ENCODE results near the gene TRHDE. TPM values are rescaled to one million over a fixed set of nuclear protein-coding genes. Genes with fewer than 3 reads are reported as not detected.

Gene TRHDE
- total RNA-seq, 1 experiment from 2014 or later, result 0.26 TPM

- Histone ChIP-seq H3K36me3 (no peaks in the 10 kb centered on the region), H3K27ac (no peak overlapping the region), H3K4me1 (no peaks in the 10 kb centered on the region), H3K4me3 (no peak overlapping the region), H3K9me3 (replicated peaks) (no peaks in the 10 kb centered on the region), H3K27me3 (no peaks in the 10 kb centered on the region)
- DNase-seq, result no peak
Observed at GRCh38 chr12:72380441-72380840, 108.3 kb downstream of the TRHDE start.

DNA sequence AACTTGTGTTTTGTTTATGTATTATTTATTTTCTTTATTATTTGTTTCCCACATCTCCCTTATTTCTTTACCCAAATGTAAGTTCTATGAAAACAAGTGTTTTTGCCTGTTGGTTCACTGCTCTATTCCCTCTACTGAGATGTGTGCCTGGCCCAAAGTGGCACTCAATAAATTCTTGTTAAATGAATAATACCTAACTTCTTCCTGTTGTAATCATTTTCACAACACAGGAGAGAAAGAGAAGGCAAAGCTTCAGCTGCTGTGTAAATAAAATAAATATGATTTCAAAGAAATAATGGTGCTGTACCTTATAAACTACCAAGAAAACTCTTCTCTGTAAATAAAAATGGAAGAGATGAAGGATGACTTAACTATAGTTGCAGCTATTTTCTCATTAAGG, 116.2 kb downstream of the TRHDE start:
- DNase-seq, result no peak
- Histone ChIP-seq H3K36me3 (no peaks in the 10 kb centered on the region), H3K27me3 (no peaks in the 10 kb centered on the region), H3K4me3 (no peak overlapping the region), H3K4me1 (no peaks in the 10 kb centered on the region), H3K27ac (no peak overlapping the region), H3K9me3 (replicated peaks) (no peaks in the 10 kb centered on the region)

DNA sequence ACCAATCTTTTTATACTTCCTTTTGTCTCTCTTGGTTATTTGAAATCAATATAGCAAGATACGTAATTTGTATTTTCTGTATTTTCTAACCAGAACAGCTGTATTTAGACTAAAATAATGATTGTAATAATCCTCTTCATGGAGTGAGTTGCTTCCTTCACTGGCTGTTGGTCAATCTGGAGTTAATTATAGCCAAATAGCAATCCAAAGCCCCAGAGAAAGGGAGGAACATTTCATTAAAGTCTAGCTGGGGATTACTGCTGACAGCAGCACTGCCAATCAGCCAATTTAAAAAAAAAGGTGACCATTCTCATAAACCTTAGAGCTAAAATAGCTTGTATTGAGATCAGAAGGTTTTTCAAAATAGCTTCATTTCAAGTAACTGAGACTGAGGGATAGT, 118.0 kb downstream of the TRHDE start:
- Histone ChIP-seq H3K36me3 (no peaks in the 10 kb centered on the region), H3K9me3 (replicated peaks) (no peaks in the 10 kb centered on the region), H3K4me3 (no peak overlapping the region), H3K4me1 (no peaks in the 10 kb centered on the region), H3K27me3 (no peaks in the 10 kb centered on the region), H3K27ac (no peak overlapping the region)
- no peak for DNase-seq

DNA sequence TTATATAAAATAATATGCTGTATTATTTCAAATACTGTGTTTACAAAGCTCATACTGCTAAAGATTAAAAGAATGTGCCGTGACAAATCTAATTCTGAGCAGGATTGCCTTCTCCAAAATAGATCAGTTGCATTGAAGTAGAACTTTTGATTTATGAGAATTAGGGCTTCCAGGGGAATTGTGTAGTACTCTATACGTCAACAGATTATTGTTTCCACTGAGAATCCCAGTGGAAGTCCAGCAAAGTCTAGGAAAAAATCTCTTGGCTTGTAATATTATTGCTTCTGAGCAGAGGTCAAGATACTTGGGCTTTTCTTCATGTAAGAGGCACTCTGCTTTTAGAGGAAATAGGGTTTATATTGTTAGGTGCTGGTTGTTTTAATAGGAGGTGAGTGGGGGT, 133.9 kb downstream of the TRHDE start:
- Histone ChIP-seq H3K4me3 (no peak overlapping the region), H3K9me3 (replicated peaks) (no peaks in the 10 kb centered on the region; the same call in 1 of the 2 replicates), H3K36me3 (no peaks in the 10 kb centered on the region), H3K27me3 (no peaks in the 10 kb centered on the region), H3K4me1 (no peaks in the 10 kb centered on the region), H3K27ac (no peak overlapping the region)
- DNase-seq, result no peak

DNA sequence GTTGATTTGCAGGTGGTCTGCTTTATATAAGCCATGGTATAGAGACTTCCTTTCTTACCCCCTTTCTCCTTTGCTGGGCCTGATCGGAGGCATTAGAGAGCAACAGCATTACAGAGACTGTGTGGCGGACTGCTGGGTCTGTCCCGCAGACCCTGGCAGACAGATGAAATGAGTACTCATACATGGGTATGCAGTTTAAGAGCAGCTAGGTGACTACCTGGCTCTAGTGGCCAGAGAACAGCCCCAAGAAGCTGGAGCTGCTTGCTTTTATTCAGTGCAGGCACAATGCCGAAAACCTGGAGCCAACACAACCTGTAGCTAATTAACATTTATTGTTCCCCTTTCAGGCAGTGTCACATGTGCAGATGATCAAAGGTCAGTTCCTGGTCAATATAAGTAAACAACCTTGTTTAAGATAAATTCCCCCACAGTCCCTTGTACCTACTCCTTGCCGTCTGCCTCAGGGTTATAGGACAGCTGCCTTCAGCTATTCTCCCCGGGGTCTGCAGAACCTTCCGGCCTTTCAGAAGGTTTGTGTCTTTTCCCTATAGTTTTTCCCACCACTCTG, 160.0 kb downstream of the TRHDE start:
- Histone ChIP-seq H3K27me3 (no peaks in the 10 kb centered on the region), H3K4me1 (no peaks in the 10 kb centered on the region), H3K4me3 (no peak overlapping the region), H3K9me3 (replicated peaks) (no peaks in the 10 kb centered on the region), H3K36me3 (no peaks in the 10 kb centered on the region), H3K27ac (no peak overlapping the region)
- no peak for DNase-seq

DNA sequence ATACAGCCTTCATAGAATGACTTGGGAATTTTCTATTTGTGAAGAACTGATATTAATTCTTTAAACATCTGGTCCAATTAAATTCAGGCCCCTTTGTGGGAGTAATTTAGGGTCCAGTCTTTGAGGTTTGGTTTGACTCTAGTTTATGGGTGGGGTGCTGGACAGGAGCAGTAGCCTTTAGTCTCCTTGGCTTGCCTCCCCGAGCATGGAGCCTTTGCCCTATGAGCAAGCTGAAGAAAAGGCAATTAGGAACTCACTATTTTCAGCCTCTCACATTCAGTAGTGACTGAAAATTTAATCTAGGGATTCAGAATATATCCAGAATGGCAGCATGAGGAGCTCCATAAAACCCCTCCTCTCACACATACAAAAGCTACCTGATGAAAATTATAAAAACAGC, 161.1 kb downstream of the TRHDE start:
- no peaks in the 10 kb centered on the region for H3K36me3 ChIP-seq
- no peak overlapping the region for H3K27ac ChIP-seq
- no peak for DNase-seq
- no peaks in the 10 kb centered on the region for H3K9me3 ChIP-seq (replicated peaks)
- H3K4me3 ChIP-seq, result no peak overlapping the region
- H3K4me1 ChIP-seq, result no peaks in the 10 kb centered on the region
- H3K27me3 ChIP-seq, result no peaks in the 10 kb centered on the region

DNA sequence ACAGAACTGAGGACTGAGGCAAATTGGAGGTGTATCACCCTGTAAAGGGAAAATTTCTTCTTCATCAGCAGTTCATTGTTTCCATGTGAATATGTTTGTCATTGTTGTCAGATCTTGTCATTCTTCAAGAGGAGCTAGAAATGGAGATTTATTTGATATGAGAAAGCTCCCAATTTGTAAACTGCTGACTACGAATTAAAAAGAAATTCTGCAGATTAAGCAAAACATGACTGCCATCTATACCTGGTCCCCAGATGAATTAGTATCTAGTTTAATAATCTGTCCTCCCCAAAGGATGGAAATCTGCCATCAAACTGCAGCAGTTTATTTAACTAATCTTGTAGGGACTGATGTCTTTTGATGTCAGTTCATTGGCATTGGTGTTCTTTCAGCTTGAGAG, 162.8 kb downstream of the TRHDE start:
- no peak overlapping the region for H3K27ac ChIP-seq
- DNase-seq, result no peak
- H3K36me3 ChIP-seq, result no peaks in the 10 kb centered on the region
- no peaks in the 10 kb centered on the region for H3K4me1 ChIP-seq
- H3K27me3 ChIP-seq, result no peaks in the 10 kb centered on the region
- H3K4me3 ChIP-seq, result no peak overlapping the region
- no peaks in the 10 kb centered on the region for H3K9me3 ChIP-seq (replicated peaks)

- no peaks in the 10 kb centered on the region for H3K9me3 ChIP-seq (replicated peaks)
- no peaks in the 10 kb centered on the region for H3K27me3 ChIP-seq
- no peaks in the 10 kb centered on the region for H3K36me3 ChIP-seq
- DNase-seq, result no peak
- H3K27ac ChIP-seq, result no peak overlapping the region
- no peaks in the 10 kb centered on the region for H3K4me1 ChIP-seq
- H3K4me3 ChIP-seq, result no peak overlapping the region
Observed at GRCh38 chr12:72442217-72442616, 170.0 kb downstream of the TRHDE start.

DNA sequence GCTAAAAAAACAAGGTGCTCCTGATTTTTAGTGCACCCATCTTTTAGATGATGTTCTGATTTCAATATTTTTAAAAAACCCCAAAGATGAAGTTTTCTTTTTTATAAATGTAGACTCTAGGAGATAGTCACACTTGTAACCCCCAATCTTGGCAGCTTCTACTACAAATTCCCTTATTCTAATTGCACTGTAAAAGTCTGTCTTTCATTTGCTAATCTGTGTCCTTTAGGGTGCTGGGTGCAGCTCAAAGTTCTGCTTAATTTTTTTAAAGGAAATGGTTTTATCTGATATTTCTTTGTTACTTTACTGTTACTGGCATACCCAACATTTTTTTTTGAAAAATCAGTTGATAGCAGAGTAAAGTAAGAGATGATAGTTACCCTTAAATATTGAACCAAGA, 172.0 kb downstream of the TRHDE start:
- Histone ChIP-seq H3K27me3 (no peaks in the 10 kb centered on the region), H3K27ac (no peak overlapping the region), H3K9me3 (replicated peaks) (no peaks in the 10 kb centered on the region), H3K4me1 (no peaks in the 10 kb centered on the region), H3K4me3 (no peak overlapping the region), H3K36me3 (no peaks in the 10 kb centered on the region)
- no peak for DNase-seq

DNA sequence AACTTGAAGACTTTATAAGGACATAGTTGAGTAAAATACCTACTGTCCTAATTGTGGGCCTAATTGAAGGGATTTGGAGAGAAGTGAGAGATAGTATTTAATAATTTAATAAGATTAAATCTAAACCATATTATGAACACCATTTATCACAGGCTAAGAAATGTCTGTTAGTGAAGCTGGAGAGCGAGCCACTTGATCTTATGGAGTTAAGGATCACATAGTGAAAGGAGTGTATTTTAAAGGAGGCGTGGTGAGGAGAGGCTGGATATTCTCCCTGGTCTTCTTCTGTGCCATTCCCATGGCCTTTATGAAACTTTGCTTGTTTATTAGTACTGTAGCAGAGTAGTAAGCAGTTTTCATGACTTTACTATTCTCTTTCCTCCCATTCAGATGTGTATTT, 172.4 kb downstream of the TRHDE start:
- no peak for DNase-seq

DNA sequence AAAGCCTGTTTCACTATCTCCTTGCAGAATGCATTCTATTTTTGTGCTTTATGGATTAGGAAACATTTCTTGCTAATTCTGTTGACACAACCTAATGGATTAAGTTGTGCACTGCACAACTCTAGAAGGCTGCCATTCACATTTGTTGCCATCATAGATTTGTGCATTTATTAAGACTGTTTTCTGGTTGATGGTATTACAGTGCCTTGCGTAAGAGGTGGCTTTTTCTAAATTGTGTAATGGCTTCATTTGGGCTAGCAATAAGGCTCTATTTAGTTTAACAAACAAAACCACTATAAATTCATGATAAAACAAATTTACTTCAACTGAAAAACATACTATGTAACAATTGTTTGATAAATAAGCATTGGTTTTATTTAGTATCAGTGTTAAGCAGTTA, 175.9 kb downstream of the TRHDE start:
- DNase-seq, result no peak
- no peak overlapping the region for H3K27ac ChIP-seq
- no peaks in the 10 kb centered on the region for H3K9me3 ChIP-seq (replicated peaks)
- no peaks in the 10 kb centered on the region for H3K4me1 ChIP-seq
- H3K4me3 ChIP-seq, result no peak overlapping the region
- H3K36me3 ChIP-seq, result no peaks in the 10 kb centered on the region
- no peaks in the 10 kb centered on the region for H3K27me3 ChIP-seq

More for the DNA sequence above, 172.4 kb downstream of the TRHDE start:
- Histone ChIP-seq H3K27me3 (no peaks in the 10 kb centered on the region), H3K27ac (no peak overlapping the region), H3K4me1 (no peaks in the 10 kb centered on the region), H3K4me3 (no peak overlapping the region), H3K9me3 (replicated peaks) (no peaks in the 10 kb centered on the region), H3K36me3 (no peaks in the 10 kb centered on the region)

- Histone ChIP-seq H3K27me3 (no peaks in the 10 kb centered on the region), H3K27ac (no peak overlapping the region), H3K4me3 (no peak overlapping the region), H3K4me1 (no peaks in the 10 kb centered on the region), H3K9me3 (replicated peaks) (no peaks in the 10 kb centered on the region), H3K36me3 (no peaks in the 10 kb centered on the region)
- DNase-seq, result no peak
Observed at GRCh38 chr12:72448805-72449204, 176.6 kb downstream of the TRHDE start.

GRCh38 chr12:72453066-72453465, 180.9 kb downstream of the TRHDE start:
- no peaks in the 10 kb centered on the region for H3K27me3 ChIP-seq
- no peak for DNase-seq
- H3K4me3 ChIP-seq, result no peak overlapping the region
- H3K36me3 ChIP-seq, result no peaks in the 10 kb centered on the region
- H3K4me1 ChIP-seq, result no peaks in the 10 kb centered on the region
- H3K27ac ChIP-seq, result no peak overlapping the region
- no peaks in the 10 kb centered on the region for H3K9me3 ChIP-seq (replicated peaks)

- no peaks in the 10 kb centered on the region for H3K36me3 ChIP-seq
- H3K4me3 ChIP-seq, result no peak overlapping the region
- no peak overlapping the region for H3K27ac ChIP-seq
- DNase-seq, result no peak
- H3K4me1 ChIP-seq, result no peaks in the 10 kb centered on the region
- H3K27me3 ChIP-seq, result no peaks in the 10 kb centered on the region
- no peaks in the 10 kb centered on the region for H3K9me3 ChIP-seq (replicated peaks)
Observed at GRCh38 chr12:72453550-72453949, 181.4 kb downstream of the TRHDE start.

- no peaks in the 10 kb centered on the region for H3K27me3 ChIP-seq
- DNase-seq, result no peak
- H3K4me3 ChIP-seq, result no peak overlapping the region
- no peaks in the 10 kb centered on the region for H3K36me3 ChIP-seq
- no peaks in the 10 kb centered on the region for H3K4me1 ChIP-seq
- no peaks in the 10 kb centered on the region for H3K9me3 ChIP-seq (replicated peaks)
- H3K27ac ChIP-seq, result no peak overlapping the region
Observed at GRCh38 chr12:72464471-72464870, 192.3 kb downstream of the TRHDE start.

DNA sequence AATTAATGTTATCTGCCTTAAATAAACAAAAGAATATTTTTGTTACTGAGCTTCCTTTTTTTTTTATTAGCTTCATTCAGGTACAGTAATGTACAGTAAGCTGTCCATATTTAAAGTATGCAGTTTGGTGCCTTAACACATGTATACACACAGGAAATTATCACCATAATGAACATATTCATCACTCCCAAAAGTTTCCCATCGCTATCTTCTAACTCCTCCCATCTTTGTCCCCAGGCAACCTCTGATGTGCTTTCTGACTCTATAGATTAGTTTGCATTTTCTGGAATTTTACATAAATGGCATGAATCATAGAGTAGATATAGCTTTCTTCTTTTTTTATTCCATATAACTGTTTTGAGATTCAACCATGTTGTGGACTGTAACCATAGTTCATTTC, 193.0 kb downstream of the TRHDE start:
- Histone ChIP-seq H3K4me3 (no peak overlapping the region), H3K27me3 (no peaks in the 10 kb centered on the region), H3K9me3 (replicated peaks) (no peaks in the 10 kb centered on the region), H3K4me1 (no peaks in the 10 kb centered on the region), H3K36me3 (no peaks in the 10 kb centered on the region), H3K27ac (no peak overlapping the region)
- no peak for DNase-seq
